Bronchial epithelial cell (primary cell): ENCODE data around the gene AUH. TPM values are rescaled to one million over a fixed set of nuclear protein-coding genes. Genes with fewer than 3 reads are reported as not detected.

ENCODE experiments used
- DNase-seq: peaks from one replicate; pipeline ENCODE4 v3.0.0-alpha.2; 2010; ENCODE audit warnings: low read depth
- FAIRE-seq: peaks from 2 replicates; lab custom pipeline; 2011; peaks lifted over from hg19 to GRCh38; lab: Jason Lieb, UNC
- H3K27me3 ChIP-seq: 2 replicates; pipeline ENCODE4 v1.5.1; 2011; ENCODE audit warnings: low read length; ENCODE audit not compliant: control insufficient read depth, insufficient read depth
- H3K36me3 ChIP-seq: 2 replicates; pipeline ENCODE4 v1.5.1; 2011; ENCODE audit warnings: low read length; ENCODE audit not compliant: control insufficient read depth, insufficient read depth
- H3K4me3 ChIP-seq: 2 replicates; pipeline ENCODE4 v1.5.1; 2011; ENCODE audit warnings: mild to moderate bottlenecking, low read depth, low read length, control low read depth
- CTCF ChIP-seq: IDR thresholded peaks from 2 replicates; pipeline ENCODE4 v1.5.1; 2011; ENCODE audit warnings: mild to moderate bottlenecking, moderate library complexity, low read length, control low read depth, inconsistent platforms; ENCODE audit not compliant: insufficient read depth, severe bottlenecking
- total RNA-seq: library from RNA; depleted of rRNA; stranded (reverse); fragments of >200 nt; gene quantifications from 2 replicates; pipeline ENCODE4 v1.2.1, GENCODE V29; 2014

The AUH gene
- total RNA-seq, 1 donor from 2014 or later = 16.8 TPM

GRCh38 chr9:91164724-91165520 lies 196.8 kb downstream of the AUH start:
- peak; percentile 92 for DNase-seq
- no peak overlapping the region for H3K4me3 ChIP-seq
- H3K36me3 ChIP-seq = no peaks in the 10 kb centered on the region
- H3K27me3 ChIP-seq = no peaks in the 10 kb centered on the region
- TF ChIP-seq CTCF = no peak
- FAIRE-seq = peak; percentile 97

Other genes starting within 250 kb of the AUH start
- gene NFIL3, start 61.9 kb upstream of the AUH start, total RNA-seq = 31.3 and 35.3 TPM in 2 replicates